Neural progenitor cell (in vitro differentiated cells): ENCODE data around the gene KLF6. TPM values are rescaled to one million over a fixed set of nuclear protein-coding genes. Genes with fewer than 3 reads are reported as not detected.

Source experiments
- DNase-seq: peaks from one replicate; pipeline ENCODE4 v3.0.0-alpha.2; 2016; ENCODE audit warnings: low spot score
- H2AFZ ChIP-seq: fragments of 200-600 bp; sonication (generic); replicated peaks from 2 replicates; pipeline ENCODE4 v1.6.1; 2016; ENCODE audit warnings: antibody characterized with exemption
- H3F3A ChIP-seq: fragments of 200-600 bp; sonication (generic); 2 replicates; pipeline ENCODE4 v1.6.1; 2016; ENCODE audit warnings: antibody characterized with exemption, low read depth
- H3K27ac ChIP-seq: fragments of 200-600 bp; sonication (generic); 2 replicates; pipeline ENCODE4 v1.5.1; 2016; ENCODE audit warnings: mild to moderate bottlenecking
- H3K27me3 ChIP-seq: fragments of 200-600 bp; sonication (generic); 2 replicates; pipeline ENCODE4 v1.6.1; 2016; ENCODE audit warnings: mild to moderate bottlenecking, moderate library complexity
- H3K36me3 ChIP-seq: fragments of 200-600 bp; sonication (generic); 2 replicates; pipeline ENCODE4 v1.5.1; 2016
- H3K4me1 ChIP-seq: fragments of 200-600 bp; sonication (generic); 2 replicates; pipeline ENCODE4 v1.6.1; 2016; ENCODE audit warnings: mixed run types
- H3K4me2 ChIP-seq: fragments of 200-600 bp; sonication (generic); 2 replicates; pipeline ENCODE4 v1.6.1; 2016
- H3K4me3 ChIP-seq: fragments of 200-600 bp; sonication (generic); 2 replicates; pipeline ENCODE4 v1.5.1; 2016
- H3K79me2 ChIP-seq: fragments of 200-600 bp; sonication (generic); 2 replicates; pipeline ENCODE4 v1.6.1; 2016; ENCODE audit warnings: low read depth
- H3K9ac ChIP-seq: fragments of 200-600 bp; sonication (generic); 2 replicates; pipeline ENCODE4 v1.6.1; 2016
- H3K9me3 ChIP-seq: fragments of 200-600 bp; sonication (generic); 2 replicates; pipeline ENCODE4 v1.5.1; 2016; ENCODE audit warnings: low read depth
- H4K20me1 ChIP-seq: fragments of 200-600 bp; sonication (generic); 2 replicates; pipeline ENCODE4 v1.6.1; 2016; ENCODE audit warnings: low read depth
- H3K27ac Mint-ChIP-seq: 3 replicates; pipeline ENCODE4 v1.8.0; 2021; ENCODE audit warnings: mixed read lengths
- H3K27me3 Mint-ChIP-seq: 2 replicates; pipeline ENCODE4 v1.8.0; 2022; ENCODE audit warnings: low read depth, mild to moderate bottlenecking, inconsistent platforms, moderate library complexity, mixed read lengths; ENCODE audit not compliant: insufficient read depth
- H3K36me3 Mint-ChIP-seq: 3 replicates; pipeline ENCODE4 v1.8.0; 2021; ENCODE audit warnings: mixed read lengths
- H3K4me1 Mint-ChIP-seq: 3 replicates; pipeline ENCODE4 v1.8.0; 2021; ENCODE audit warnings: mixed read lengths
- H3K4me3 Mint-ChIP-seq: 3 replicates; pipeline ENCODE4 v1.8.0; 2021; ENCODE audit warnings: mild to moderate bottlenecking, moderate library complexity, mixed read lengths
- H3K9me3 Mint-ChIP-seq: 3 replicates; pipeline ENCODE4 v1.8.0; 2020; ENCODE audit warnings: mixed read lengths
- CTCF ChIP-seq: fragments of 200-600 bp; sonication (generic); IDR thresholded peaks from 2 replicates; pipeline ENCODE4 v1.5.1; 2017; ENCODE audit warnings: antibody characterized with exemption, mild to moderate bottlenecking
- EZH2 ChIP-seq: fragments of 200-600 bp; sonication (generic); IDR thresholded peaks from 2 replicates; pipeline ENCODE4 v1.6.1; 2017; ENCODE audit warnings: antibody characterized with exemption, mild to moderate bottlenecking, moderate library complexity
- EZH2phosphoT487 ChIP-seq: fragments of 200-600 bp; sonication (generic); IDR thresholded peaks from 2 replicates; pipeline ENCODE4 v1.6.1; 2017; ENCODE audit warnings: antibody characterized with exemption
- total RNA-seq: library from RNA; depleted of rRNA; stranded (reverse); fragments of >200 nt; gene quantifications from 2 replicates; pipeline ENCODE4 v1.2.3, GENCODE V29; 2015; ENCODE audit warnings: low replicate concordance

KLF6 gene
- total RNA-seq, 1 donor from 2014 or later: 11.9 TPM

- Histone ChIP-seq H3K27me3 (peaks cover 18% of the 10 kb centered on the region), H3K79me2 (peaks cover 34% of the 10 kb centered on the region), H3K36me3 (no peaks in the 10 kb centered on the region), H3K27ac (no peak overlapping the region), H3K9me3 (no peaks in the 10 kb centered on the region), H3K4me1 (peaks cover 18% of the 10 kb centered on the region), H4K20me1 (peaks cover 26% of the 10 kb centered on the region), H3K4me2 (peak overlapping the region; percentile 92), H3F3A (peaks cover 17% of the 10 kb centered on the region), H2AFZ (no peak overlapping the region), H3K9ac (peak overlapping the region; percentile 98), H3K4me3 (peak overlapping the region; percentile 87)
- TF ChIP-seq EZH2phosphoT487 (no peak), CTCF (no peak), EZH2 (no peak)
- peak; percentile 52 for DNase-seq
- peaks cover 14% of the 10 kb centered on the region for H3K9me3 Mint-ChIP-seq
- H3K4me3 Mint-ChIP-seq: peak overlapping the region; percentile 85
- H3K4me1 Mint-ChIP-seq: peaks cover 31% of the 10 kb centered on the region
- peaks cover 10% of the 10 kb centered on the region for H3K36me3 Mint-ChIP-seq
- H3K27ac Mint-ChIP-seq: peak overlapping the region; percentile 99
- peaks cover 19% of the 10 kb centered on the region for H3K27me3 Mint-ChIP-seq
Observed at GRCh38 chr10:3786295-3787015, 1.4 kb upstream of the KLF6 start.

DNA sequence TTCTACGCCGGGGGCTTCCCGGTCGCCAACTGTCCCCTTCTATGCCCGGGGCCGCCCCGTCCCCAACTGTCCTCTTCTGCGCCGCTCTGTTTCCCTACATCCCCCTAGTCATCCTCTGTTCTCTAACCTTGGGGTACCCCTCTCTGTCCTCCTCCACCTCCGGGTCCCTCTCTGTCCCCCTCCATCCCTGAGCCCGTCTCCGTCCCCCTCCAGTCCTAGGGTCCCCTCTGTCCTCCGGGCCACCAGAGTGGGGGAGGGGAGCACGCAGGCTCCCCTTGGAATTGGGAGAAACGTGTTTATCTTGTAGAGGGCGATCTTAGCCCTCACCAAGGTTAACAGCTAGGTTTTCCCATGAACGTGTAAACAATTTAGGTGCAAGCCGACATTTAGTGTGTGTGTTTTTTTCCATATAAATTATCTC is 852 bp upstream of the KLF6 start:
- H3K4me3 ChIP-seq: peak overlapping the region; percentile 87
- peaks cover 18% of the 10 kb centered on the region for H3K4me1 ChIP-seq
- H3K9ac ChIP-seq: peak overlapping the region; percentile 98
- peaks cover 32% of the 10 kb centered on the region for H4K20me1 ChIP-seq
- no peaks in the 10 kb centered on the region for H3K9me3 ChIP-seq
- Mint-ChIP-seq H3K9me3 (peaks cover 12% of the 10 kb centered on the region), H3K36me3 (peaks cover 14% of the 10 kb centered on the region), H3K4me1 (peaks cover 32% of the 10 kb centered on the region), H3K27ac (peak overlapping the region; percentile 99), H3K4me3 (peak overlapping the region; percentile 85), H3K27me3 (peaks cover 19% of the 10 kb centered on the region)
- no peaks in the 10 kb centered on the region for H3K36me3 ChIP-seq
- H3K4me2 ChIP-seq: peak overlapping the region; percentile 92
- H3F3A ChIP-seq: peaks cover 17% of the 10 kb centered on the region
- H3K79me2 ChIP-seq: peaks cover 40% of the 10 kb centered on the region
- peak; percentile 55 for DNase-seq
- no peak overlapping the region for H2AFZ ChIP-seq
- peaks cover 18% of the 10 kb centered on the region for H3K27me3 ChIP-seq
- H3K27ac ChIP-seq: peak overlapping the region; percentile 98
- TF ChIP-seq CTCF (no peak), EZH2phosphoT487 (no peak)

- Histone ChIP-seq H3F3A (peaks cover 17% of the 10 kb centered on the region), H3K9me3 (no peaks in the 10 kb centered on the region), H3K9ac (peak overlapping the region; percentile 98), H3K4me2 (peak overlapping the region; percentile 92), H3K36me3 (no peaks in the 10 kb centered on the region), H3K4me3 (peak overlapping the region; percentile 87), H3K4me1 (peaks cover 18% of the 10 kb centered on the region), H3K27me3 (peaks cover 18% of the 10 kb centered on the region), H3K79me2 (peaks cover 45% of the 10 kb centered on the region), H2AFZ (no peak overlapping the region), H3K27ac (peak overlapping the region; percentile 98), H4K20me1 (peaks cover 37% of the 10 kb centered on the region)
- Mint-ChIP-seq H3K27ac (peak overlapping the region; percentile 99), H3K9me3 (peaks cover 12% of the 10 kb centered on the region), H3K36me3 (peaks cover 19% of the 10 kb centered on the region), H3K4me3 (peak overlapping the region; percentile 97), H3K4me1 (peaks cover 34% of the 10 kb centered on the region), H3K27me3 (peaks cover 19% of the 10 kb centered on the region)
- DNase-seq: peak; percentile 99
- no peak for TF ChIP-seq EZH2
Observed at GRCh38 chr10:3785251-3785850, 342 bp upstream of the KLF6 start.
